DMS 273 (cell line): ENCODE data around the gene FTL.
"Not testable (repeated sequence)": the region's sequence is repeated elsewhere in the genome, so short reads cannot be mapped to it uniquely, and the experiment has no call there.

ENCODE experiments used
- DNase-seq: peaks from one replicate; lab custom pipeline; 2025; ENCODE audit not compliant: unreplicated experiment; lab: John Stamatoyannopoulos, UW

FTL gene

DNA sequence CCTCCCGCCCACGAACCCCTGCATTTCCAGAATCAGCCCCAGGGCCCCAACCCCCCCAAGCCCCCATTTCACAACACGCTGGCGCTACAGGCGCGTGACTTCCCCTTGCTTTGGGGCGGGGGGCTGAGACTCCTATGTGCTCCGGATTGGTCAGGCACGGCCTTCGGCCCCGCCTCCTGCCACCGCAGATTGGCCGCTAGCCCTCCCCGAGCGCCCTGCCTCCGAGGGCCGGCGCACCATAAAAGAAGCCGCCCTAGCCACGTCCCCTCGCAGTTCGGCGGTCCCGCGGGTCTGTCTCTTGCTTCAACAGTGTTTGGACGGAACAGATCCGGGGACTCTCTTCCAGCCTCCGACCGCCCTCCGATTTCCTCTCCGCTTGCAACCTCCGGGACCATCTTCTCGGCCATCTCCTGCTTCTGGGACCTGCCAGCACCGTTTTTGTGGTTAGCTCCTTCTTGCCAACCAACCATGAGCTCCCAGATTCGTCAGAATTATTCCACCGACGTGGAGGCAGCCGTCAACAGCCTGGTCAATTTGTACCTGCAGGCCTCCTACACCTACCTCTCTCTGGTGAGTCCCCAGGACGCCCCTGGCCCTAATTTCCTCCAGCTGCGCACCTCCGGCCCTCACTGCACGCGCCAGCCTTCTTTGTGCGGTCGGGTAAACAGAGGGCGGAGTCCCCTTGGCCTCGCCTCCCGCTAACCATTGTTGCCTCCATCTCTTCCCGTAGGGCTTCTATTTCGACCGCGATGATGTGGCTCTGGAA is at the start of gene FTL:
Gene FTL, plus strand, starts transcription at position 270 of the 766 bp plus-strand sequence. Its CDS starts 199 bp downstream, at position 469.
- peak; percentile 98 for DNase-seq

DNA sequence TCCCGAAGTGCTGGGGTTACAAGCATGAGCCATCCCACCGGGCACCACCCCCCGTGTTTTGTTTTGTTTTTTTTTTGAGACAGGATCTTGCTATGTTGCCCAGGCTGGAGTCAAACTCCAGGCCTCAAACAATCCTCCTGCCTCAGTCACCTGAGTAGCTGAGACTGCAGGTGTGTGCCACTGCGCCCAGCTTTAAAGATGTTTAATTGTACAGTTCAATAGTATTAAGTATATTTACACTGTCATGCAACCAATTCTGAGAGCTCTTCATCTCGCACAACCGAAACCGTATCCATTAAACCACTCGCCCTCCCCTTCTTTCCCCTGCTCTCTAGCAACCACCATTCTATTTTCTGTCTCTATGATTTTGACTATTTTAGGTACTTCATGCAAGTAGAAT is 49.4 kb upstream of the FTL start:
- DNase-seq: no peak

DNA sequence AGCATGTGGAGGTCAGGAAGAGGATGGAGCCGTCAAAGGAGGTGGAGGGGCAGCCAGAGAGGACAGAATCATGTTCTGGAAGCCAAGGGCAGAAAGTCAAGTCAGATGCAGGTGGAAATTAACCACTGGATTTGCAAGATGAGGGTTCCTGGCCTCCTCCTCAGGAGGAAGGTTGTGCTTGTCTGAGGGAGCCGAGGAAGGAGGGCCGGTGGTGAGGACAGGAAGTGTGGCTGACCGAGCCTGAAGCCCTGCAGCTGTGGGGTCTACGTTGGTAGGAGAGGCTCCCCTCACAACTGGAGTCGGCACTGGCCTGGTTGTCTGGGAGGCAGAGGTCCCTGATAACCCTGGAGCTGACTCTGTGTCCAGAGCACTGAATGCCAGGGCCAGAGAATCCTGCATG is 47.0 kb upstream of the FTL start:
- no peak for DNase-seq

DNA sequence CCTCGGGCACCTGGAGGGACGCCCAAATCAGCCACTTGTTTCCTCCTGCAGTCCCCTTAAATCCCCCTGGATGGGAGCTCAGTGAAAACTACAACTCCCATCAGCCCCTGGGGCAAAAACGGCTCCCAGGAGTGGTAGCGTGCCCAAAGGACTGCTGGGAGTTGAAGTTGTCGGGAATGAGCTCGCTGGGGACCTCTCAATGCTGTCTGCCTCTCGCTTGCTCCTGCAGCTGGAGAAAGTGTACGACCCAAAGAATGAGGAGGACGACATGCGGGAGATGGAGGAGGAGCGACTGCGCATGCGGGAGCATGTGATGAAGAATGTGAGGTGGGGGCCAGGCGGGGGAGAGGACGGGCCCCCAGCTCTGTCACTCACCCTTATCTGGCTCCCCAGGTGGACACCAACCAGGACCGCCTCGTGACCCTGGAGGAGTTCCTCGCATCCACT is 46.3 kb upstream of the FTL start:
- peak; percentile 69 for DNase-seq

DNA sequence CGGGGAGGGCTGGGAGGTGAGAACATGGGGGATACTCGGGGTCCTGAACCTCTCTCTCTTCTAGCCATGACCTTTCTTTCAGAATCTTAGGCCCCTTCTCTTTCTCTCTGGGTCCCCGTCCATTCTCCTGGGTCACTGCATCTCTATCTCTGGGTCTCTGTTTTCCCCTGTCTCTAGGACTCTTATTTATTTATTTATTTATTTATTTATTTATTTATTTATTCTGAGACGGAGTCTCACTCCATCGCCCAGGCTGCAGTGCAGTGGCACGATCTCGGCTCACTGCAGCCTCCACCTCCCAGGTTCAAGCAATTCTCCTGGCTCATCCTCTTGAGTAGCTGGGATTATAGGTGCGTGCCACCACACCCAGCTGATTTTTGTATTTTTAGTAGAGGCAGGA is 45.8 kb upstream of the FTL start:
- not testable (repeated sequence) for DNase-seq

GRCh38 chr19:48920949-48921348 is 44.2 kb upstream of the FTL start:
- DNase-seq: no peak

- DNase-seq: no peak
Observed at GRCh38 chr19:48921721-48922500, 43.2 kb upstream of the FTL start.

- DNase-seq: no peak
Observed at GRCh38 chr19:48922548-48923490, 42.3 kb upstream of the FTL start.

- DNase-seq: no peak
Observed at GRCh38 chr19:48925240-48925843, 39.8 kb upstream of the FTL start.

DNA sequence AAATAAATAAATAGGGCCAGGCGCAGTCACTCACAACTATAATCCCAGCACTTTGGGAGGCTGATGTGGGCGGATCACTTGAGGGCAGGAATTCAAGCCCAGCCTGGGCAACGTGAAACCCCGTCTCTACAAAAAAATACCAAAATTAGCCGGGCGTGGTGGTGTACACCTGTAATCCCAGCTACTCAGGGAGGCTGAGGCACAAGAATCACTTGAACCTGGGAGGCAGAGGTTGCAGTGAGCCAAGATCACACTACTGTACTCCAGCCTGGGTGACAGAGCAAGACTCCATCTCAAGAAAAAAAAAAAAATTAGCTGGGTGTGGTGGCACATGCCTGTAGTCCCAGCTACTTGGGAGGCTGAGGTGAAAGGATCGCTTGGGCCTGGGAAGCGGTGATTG is 39.2 kb upstream of the FTL start:
- DNase-seq: not testable (repeated sequence)

DNA sequence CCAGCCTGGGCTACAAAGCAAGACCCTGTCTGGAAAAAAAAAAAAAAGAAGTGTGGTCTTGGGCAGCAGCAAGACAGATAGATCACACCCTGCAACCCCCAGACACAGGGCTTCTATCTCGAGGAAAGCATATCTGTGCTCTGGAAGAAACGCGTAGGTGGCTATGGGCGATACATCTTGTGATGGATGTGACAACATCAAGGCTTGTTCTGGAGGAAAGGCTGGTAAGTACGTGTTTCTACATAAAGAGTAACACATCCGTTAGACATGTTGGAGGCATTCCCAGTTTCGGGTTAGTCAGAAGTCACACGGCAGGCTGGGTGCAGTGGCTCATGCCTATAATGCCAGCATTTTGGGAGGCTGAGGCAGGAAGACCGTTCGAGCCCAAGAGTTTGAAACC is 38.2 kb upstream of the FTL start:
- peak; percentile 60 for DNase-seq

DNA sequence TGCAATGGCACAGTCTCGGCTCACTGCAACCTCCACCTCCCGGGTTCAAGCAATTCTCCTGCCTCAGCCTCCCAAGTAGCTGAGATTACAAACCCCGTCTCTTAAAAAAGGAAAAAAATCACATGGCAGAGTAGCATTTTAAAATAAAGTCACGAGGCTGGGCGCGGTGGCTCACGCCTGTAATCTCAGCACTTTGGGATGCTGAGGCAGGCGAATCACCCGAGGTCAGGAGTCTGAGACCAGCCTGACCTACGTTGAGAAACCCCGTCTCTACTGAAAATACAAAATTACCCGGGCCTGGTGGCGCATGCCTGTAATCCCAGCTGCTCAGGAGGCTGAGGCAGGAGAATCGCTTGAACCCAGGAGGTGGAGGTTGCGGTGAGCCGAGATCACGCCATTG is 37.4 kb upstream of the FTL start:
- not testable (repeated sequence) for DNase-seq

GRCh38 chr19:48928164-48929025 is 36.7 kb upstream of the FTL start:
- DNase-seq: no peak

GRCh38 chr19:48933382-48933932 is 31.7 kb upstream of the FTL start, which contains the start of gene DHDH:
TSS of gene DHDH (plus strand) at chr19:48933699. CDS start at chr19:48933722, 23 bp downstream.
- DNase-seq: peak; percentile 91

DNA sequence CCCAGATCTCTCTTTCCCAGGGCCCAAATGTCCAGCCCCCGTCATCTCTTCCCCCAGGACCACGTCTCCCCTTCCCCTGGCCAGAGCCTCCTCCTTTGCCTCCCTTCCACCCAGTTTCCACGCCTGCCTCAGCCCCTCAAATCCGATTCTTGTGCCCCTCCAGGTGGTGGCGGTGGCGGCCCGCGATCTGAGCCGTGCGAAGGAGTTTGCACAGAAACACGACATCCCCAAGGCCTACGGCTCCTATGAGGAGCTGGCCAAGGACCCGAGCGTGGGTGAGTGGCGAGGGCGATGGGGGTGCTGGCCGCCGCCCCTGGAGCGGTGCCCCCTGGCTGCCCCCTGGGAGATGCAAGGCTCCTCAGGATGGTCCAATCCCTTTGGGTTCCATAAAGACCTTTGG is 30.3 kb upstream of the FTL start:
- DNase-seq: no peak

DNA sequence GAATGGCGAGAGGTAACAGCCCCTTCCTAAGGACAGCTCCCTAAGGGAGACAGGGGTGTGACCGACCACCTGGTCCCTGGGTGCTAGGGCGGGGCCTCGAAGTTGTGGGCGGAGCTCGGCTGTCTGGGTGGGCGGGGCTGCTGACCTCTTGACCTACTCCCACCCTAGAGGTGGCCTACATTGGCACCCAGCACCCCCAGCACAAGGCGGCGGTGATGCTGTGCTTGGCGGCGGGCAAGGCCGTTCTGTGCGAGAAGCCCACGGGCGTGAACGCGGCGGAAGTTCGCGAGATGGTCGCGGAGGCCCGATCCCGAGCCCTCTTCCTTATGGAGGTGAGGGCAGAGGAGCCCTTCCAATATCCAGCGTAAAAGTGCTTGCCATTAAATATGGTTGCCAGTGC is 29.2 kb upstream of the FTL start:
- no peak for DNase-seq

DNA sequence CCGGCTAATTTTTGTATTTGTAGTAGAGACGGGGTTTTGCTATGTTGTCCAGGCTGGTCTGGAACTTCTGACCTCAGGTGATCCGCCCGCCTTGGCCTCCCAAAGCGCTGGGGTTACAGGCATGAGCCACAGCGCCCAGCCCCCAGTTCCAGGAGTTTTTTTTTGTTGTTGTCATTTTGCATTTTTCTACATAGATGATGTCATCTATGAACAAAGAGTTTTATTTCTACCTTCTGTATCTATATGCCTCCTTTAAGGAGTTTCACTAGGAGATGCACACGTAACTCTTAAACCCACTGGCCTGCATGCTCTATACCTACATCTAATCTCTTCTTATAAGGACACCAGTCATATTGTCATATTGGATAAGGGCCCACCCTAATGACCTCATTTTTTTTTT is 26.9 kb upstream of the FTL start:
- no peak for DNase-seq

- DNase-seq: no peak
Observed at GRCh38 chr19:48940902-48941301, 24.2 kb upstream of the FTL start.

DNA sequence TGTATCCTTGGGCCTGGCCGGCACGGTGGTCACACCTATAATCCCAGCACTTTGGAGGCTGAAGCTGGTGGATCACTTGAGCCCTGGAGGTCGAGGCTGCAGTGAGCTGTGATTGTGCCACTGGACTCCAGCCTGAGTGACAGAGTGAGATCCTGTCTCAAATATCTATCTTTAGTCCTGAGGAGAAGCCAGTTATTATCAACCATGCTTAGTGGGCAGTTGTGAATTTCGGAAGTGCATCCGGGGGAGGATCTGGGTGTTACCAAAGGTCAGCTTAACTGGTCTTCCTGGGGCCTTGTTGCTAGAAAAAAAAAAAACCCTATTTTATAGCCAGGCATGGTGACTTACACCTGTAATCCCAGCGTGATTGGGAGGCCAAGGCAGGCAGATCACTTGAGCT is 22.0 kb upstream of the FTL start:
- DNase-seq: no peak
